ENCODE data around the gene ASZ1.

ASZ1 gene

GRCh38 chr7:117333168-117333567, 94.1 kb downstream of the ASZ1 start:
- DNase-seq: no peak

- DNase-seq: no peak
Measured at GRCh38 chr7:117332031-117332430, 95.3 kb downstream of the ASZ1 start.

DNA sequence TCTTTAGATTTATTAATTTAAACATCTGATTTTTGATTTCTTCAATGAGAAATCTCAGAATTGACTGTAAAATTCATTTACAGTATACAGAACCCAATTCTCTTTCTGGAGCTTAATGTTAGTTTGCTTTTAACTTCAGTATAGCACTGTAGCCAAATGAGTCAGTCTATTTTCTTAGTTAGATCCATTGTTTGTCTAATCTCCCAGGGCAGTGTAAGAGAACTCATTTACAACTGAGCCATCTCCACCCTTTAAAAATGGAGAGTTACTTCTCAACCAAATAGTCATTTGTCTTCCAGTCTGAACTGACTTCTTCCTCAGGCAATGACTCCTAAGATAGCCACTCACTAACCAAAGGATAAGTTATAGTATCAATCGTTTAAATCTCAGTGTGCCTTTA, 101.5 kb downstream of the ASZ1 start:
- DNase-seq: no peak

GRCh38 chr7:117324960-117325359, 102.3 kb downstream of the ASZ1 start:
- DNase-seq: no peak

GRCh38 chr7:117323851-117324711, 103.2 kb downstream of the ASZ1 start:
- DNase-seq: no peak

DNA sequence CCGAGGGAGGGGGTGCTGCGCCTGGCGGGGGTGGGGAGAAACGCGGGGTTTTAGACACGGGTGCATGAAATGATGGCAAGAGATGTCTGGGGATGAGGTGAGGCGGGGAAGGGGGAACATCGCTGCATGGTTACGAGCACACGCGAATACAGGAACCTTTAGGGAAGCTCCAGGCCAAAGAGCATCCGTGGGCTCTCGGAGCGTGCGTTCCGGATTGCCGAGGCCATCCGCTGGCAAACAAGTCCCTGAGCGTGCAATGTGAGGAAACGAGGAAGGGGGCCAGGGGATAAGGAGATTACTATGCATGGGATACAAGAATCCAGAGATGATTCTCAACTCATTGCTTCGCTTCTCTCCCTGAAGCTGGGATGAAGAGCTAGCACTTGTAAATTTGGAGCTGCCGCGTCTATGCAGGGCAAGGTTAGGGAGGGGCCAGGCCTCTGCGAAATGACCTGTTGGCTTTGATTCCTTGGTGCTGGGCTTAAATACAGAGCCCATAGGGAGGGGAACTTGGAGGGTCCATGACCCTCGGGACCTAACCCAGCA, 103.9 kb downstream of the ASZ1 start:
- DNase-seq: no peak

DNA sequence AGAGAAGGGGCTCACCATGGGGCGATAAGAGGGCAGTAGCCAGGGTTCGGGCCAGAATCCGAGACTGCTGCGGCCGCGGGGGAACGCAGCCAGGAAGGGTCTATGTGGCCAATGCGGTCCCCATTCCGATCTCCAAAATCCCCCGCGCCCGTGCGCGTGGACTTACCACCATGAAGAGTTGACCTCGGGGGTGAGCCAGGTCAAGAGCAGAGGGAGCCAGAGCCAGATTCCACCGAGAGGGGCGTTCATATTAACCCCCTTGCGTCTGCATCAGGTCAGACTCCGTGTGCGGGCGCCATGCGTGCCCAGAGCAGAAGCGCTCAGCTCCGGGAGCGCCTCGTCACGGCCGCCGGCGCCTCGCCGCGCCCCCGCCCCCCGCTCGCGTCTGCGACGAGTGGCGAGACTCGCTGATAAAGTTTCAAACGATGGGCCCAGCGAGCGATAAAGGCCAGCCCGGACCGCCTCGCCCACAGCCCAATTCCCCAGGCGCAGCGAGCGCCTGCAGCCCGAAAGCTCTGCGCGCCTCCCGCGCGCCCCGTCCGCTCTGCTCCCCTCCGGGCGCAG, 104.5 kb downstream of the ASZ1 start, which contains the start of gene WNT2:
Gene WNT2, minus strand, starts transcription at position 318 of the 564 bp plus-strand sequence. Its CDS starts 69 bp downstream, at position 249.
- no peak for DNase-seq

- no peak for DNase-seq
Measured at GRCh38 chr7:117320523-117320922, 106.8 kb downstream of the ASZ1 start.

- DNase-seq: no peak
Measured at GRCh38 chr7:117319181-117319580, 108.1 kb downstream of the ASZ1 start.

DNA sequence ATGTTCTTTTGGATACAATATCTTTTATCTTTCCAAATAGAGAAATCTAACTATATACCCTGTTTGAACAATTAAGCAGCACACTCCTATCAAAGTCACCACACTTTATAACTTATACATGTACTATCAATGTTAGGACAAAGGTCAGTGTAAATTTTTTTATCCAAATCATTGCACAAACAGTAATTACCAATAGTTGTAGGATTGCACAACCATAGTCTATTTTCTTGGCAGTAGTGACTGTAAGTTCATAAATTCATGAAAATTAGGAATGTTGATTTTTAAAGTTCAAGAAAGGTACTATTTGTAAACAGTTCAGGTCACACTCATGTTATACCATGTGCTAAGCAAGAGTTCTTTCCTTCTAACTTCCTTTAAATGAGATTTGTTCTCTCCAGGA, 113.7 kb downstream of the ASZ1 start:
- no peak for DNase-seq

Measured in CD4-positive, alpha-beta T cell treated with Interferon gamma for 1 hour (primary cell).